ENCODE measurements around the gene GPR173. TPM values are rescaled to one million over a fixed set of nuclear protein-coding genes. Genes with fewer than 3 reads are reported as not detected.

GPR173 gene
- total RNA-seq, 1 experiment from 2014 or later, result 7.3 TPM

GRCh38 chrX:53047228-53047627 is 1.4 kb upstream of the GPR173 start:
- Mint-ChIP-seq H3K4me3 (peak overlapping the region; percentile 55), H3K36me3 (no peaks in the 10 kb centered on the region), H3K4me1 (peaks cover 14% of the 10 kb centered on the region), H3K9me3 (no peaks in the 10 kb centered on the region), H3K27ac (no peak overlapping the region), H3K27me3 (ENCODE audit: low read depth) (no peaks in the 10 kb centered on the region)
- CTCF ChIA-PET, result interaction anchor here (0.9 kb wide), 1 partner anchor 41 kb away, joined by 3 read pairs; no protein-coding TSS in a partner anchor
- DNase-seq (ENCODE audit: low spot score) (no peak), ATAC-seq (no peak)
- POLR2A ChIA-PET, result interaction anchor here (1.0 kb wide), 1 partner anchor 34 kb away, joined by 5 read pairs; the partner anchor contains the start of gene TSPYL2
- TF ChIP-seq RELA (CRISPR knock-in tag; IDR thresholded peaks at IDR 0.05; ENCODE audit: borderline replicate concordance) (no peak), GTF2I (CRISPR knock-in tag; conservative IDR thresholded peaks at IDR 0.05) (no peak), SOX15 (CRISPR knock-in tag; IDR thresholded peaks at IDR 0.05) (no peak), AFF4 (CRISPR knock-in tag; IDR thresholded peaks at IDR 0.05; ENCODE audit: borderline replicate concordance) (no peak), FOXJ3 (CRISPR knock-in tag; IDR thresholded peaks at IDR 0.05; ENCODE audit: borderline replicate concordance) (no peak), E2F5 (CRISPR knock-in tag; IDR thresholded peaks at IDR 0.05) (no peak), ERG (CRISPR knock-in tag; IDR thresholded peaks at IDR 0.05) (no peak), HMGXB4 (CRISPR knock-in tag; IDR thresholded peaks at IDR 0.05) (no peak), ELF4 (CRISPR knock-in tag; IDR thresholded peaks at IDR 0.05; ENCODE audit: low read depth) (no peak), ZNF281 (CRISPR knock-in tag; IDR thresholded peaks at IDR 0.05) (no peak), CREB1 (CRISPR knock-in tag; IDR thresholded peaks at IDR 0.05) (no peak), KAT7 (CRISPR knock-in tag; IDR thresholded peaks at IDR 0.05; ENCODE audit: borderline replicate concordance) (no peak), SP1 (CRISPR knock-in tag; conservative IDR thresholded peaks at IDR 0.05) (no peak), NR1H2 (CRISPR knock-in tag; IDR thresholded peaks at IDR 0.05) (no peak), ATF2 (CRISPR knock-in tag; IDR thresholded peaks at IDR 0.05; ENCODE audit: borderline replicate concordance, low read depth) (no peak), GABPB1 (CRISPR knock-in tag; IDR thresholded peaks at IDR 0.05) (no peak)

Measured in WTC11 (cell line).